WTC11 (cell line): Measurements from ENCODE around the gene LMO1. TPM values are rescaled to one million over a fixed set of nuclear protein-coding genes. Genes with fewer than 3 reads are reported as not detected.

ENCODE experiments used
- ATAC-seq: fragments of 200-7000 bp; cut with Tn5 transposase; 2 replicates; pipeline ENCODE4 v1.10.0; 2021; ENCODE audit warnings: mild to moderate bottlenecking, moderate library complexity
- CTCF ChIA-PET: fragments of 300-600 bp; sonication (Branson Sonifier 250); formaldehyde crosslinking; loops from one replicate; lab custom pipeline; 2021; ENCODE audit warnings: antibody characterized with exemption; lab: Charles Lee
- POLR2A ChIA-PET: fragments of 350-600 bp; sonication (Branson Sonifier 250); formaldehyde crosslinking; loops from one replicate; lab custom pipeline; 2021; ENCODE audit warnings: antibody characterized with exemption; lab: Charles Lee
- DNase-seq: peaks from one replicate; pipeline ENCODE4 v3.0.0; 2021; ENCODE audit warnings: low spot score
- H3K27ac Mint-ChIP-seq: 2 replicates; pipeline ENCODE4 v1.8.0; 2021; ENCODE audit warnings: mixed read lengths
- H3K27me3 Mint-ChIP-seq: 2 replicates; pipeline ENCODE4 v1.8.0; 2021; ENCODE audit warnings: low read depth, mild to moderate bottlenecking, moderate library complexity, mixed read lengths
- H3K36me3 Mint-ChIP-seq: 2 replicates; pipeline ENCODE4 v1.8.0; 2021; ENCODE audit warnings: mixed read lengths
- H3K4me1 Mint-ChIP-seq: 2 replicates; pipeline ENCODE4 v1.8.0; 2022; ENCODE audit warnings: mixed read lengths
- H3K4me3 Mint-ChIP-seq: 2 replicates; pipeline ENCODE4 v1.8.0; 2021; ENCODE audit warnings: mild to moderate bottlenecking, moderate library complexity, mixed read lengths
- H3K9me3 Mint-ChIP-seq: 2 replicates; pipeline ENCODE4 v1.8.0; 2021; ENCODE audit warnings: mixed read lengths
- ATF1 ChIP-seq: sonication (generic); formaldehyde crosslinking; IDR thresholded peaks from 2 replicates; pipeline ENCODE4 v1.8.1; 2023; ENCODE audit warnings: mild to moderate bottlenecking, moderate library complexity, missing genetic modification reagents
- ETV6 ChIP-seq: sonication (generic); formaldehyde crosslinking; IDR thresholded peaks from 2 replicates; pipeline ENCODE4 v1.8.1; 2022; ENCODE audit warnings: mild to moderate bottlenecking, missing genetic modification reagents
- JUN ChIP-seq: sonication (generic); formaldehyde crosslinking; IDR thresholded peaks from 2 replicates; pipeline ENCODE4 v1.8.0; 2023; ENCODE audit warnings: mild to moderate bottlenecking, missing genetic modification reagents
- MXD4 ChIP-seq: fragments of 250-450 bp; sonication (Bioruptor Pico); IDR thresholded peaks from 2 replicates; pipeline ENCODE4 v1.8.0; 2021; ENCODE audit warnings: mild to moderate bottlenecking, moderate library complexity, borderline replicate concordance
- NFYB ChIP-seq: sonication (generic); formaldehyde crosslinking; conservative IDR thresholded peaks from 2 replicates; pipeline ENCODE4 v1.8.0; 2022; ENCODE audit warnings: low read depth, missing genetic modification reagents
- NR2C2 ChIP-seq: sonication (generic); formaldehyde crosslinking; IDR thresholded peaks from 2 replicates; pipeline ENCODE4 v1.8.0; 2022; ENCODE audit warnings: mild to moderate bottlenecking, missing genetic modification reagents
- OVOL2 ChIP-seq: fragments of 250-450 bp; sonication (Bioruptor Pico); IDR thresholded peaks from 2 replicates; pipeline ENCODE4 v1.9.0; 2021; ENCODE audit warnings: mild to moderate bottlenecking, borderline replicate concordance
- SMAD3 ChIP-seq: sonication (generic); formaldehyde crosslinking; IDR thresholded peaks from 2 replicates; pipeline ENCODE4 v1.8.0; 2022; ENCODE audit warnings: missing genetic modification reagents, mild to moderate bottlenecking, borderline replicate concordance
- SMAD4 ChIP-seq: sonication (generic); formaldehyde crosslinking; IDR thresholded peaks from 2 replicates; pipeline ENCODE4 v1.8.0; 2022; ENCODE audit warnings: mild to moderate bottlenecking, missing genetic modification reagents
- TP53 ChIP-seq: sonication (generic); formaldehyde crosslinking; IDR thresholded peaks from 2 replicates; pipeline ENCODE4 v1.8.1; 2023; ENCODE audit warnings: mild to moderate bottlenecking, missing genetic modification reagents
- ZNF219 ChIP-seq: sonication (generic); formaldehyde crosslinking; IDR thresholded peaks from 2 replicates; pipeline ENCODE4 v1.8.0; 2023; ENCODE audit warnings: missing genetic modification reagents, mild to moderate bottlenecking, borderline replicate concordance
- ZNF263 ChIP-seq: sonication (generic); formaldehyde crosslinking; IDR thresholded peaks from 2 replicates; pipeline ENCODE4 v1.8.1; 2022; ENCODE audit warnings: low read depth, mild to moderate bottlenecking, moderate library complexity, missing genetic modification reagents
- ZNF396 ChIP-seq: fragments of 250-450 bp; sonication (Bioruptor Pico); IDR thresholded peaks from 2 replicates; pipeline ENCODE4 v1.8.0; 2021; ENCODE audit warnings: mild to moderate bottlenecking, moderate library complexity, borderline replicate concordance
- ZNF416 ChIP-seq: fragments of 250-450 bp; sonication (Bioruptor Pico); IDR thresholded peaks from 2 replicates; pipeline ENCODE4 v1.9.0; 2021; ENCODE audit warnings: mild to moderate bottlenecking, inconsistent platforms
- ZNF423 ChIP-seq: fragments of 250-450 bp; sonication (Bioruptor Pico); IDR thresholded peaks from 2 replicates; pipeline ENCODE4 v2.1.2; 2022; ENCODE audit warnings: mild to moderate bottlenecking, moderate library complexity
- total RNA-seq: library from RNA; stranded (reverse); gene quantifications from 3 replicates; pipeline ENCODE4 v1.2.3, GENCODE V29; 2021
- TF ChIP-seq, protein P1 (sequence below): sonication (generic); formaldehyde crosslinking; conservative IDR thresholded peaks from 2 replicates; pipeline ENCODE4 v1.8.1; 2022; ENCODE audit warnings: mild to moderate bottlenecking, missing genetic modification reagents
- TF ChIP-seq, protein P2 (sequence below): fragments of 200-600 bp; IDR thresholded peaks from 2 replicates; pipeline ENCODE4 v1.8.0; 2022; ENCODE audit warnings: antibody characterized with exemption
- TF ChIP-seq, protein P3 (sequence below): sonication (generic); formaldehyde crosslinking; IDR thresholded peaks from 2 replicates; pipeline ENCODE4 v1.8.0; 2022; ENCODE audit warnings: missing genetic modification reagents
- TF ChIP-seq, protein P4 (sequence below): sonication (generic); formaldehyde crosslinking; IDR thresholded peaks from 2 replicates; pipeline ENCODE4 v1.8.0; 2022; ENCODE audit warnings: mild to moderate bottlenecking, missing genetic modification reagents
- TF ChIP-seq, protein P5 (sequence below): sonication (generic); formaldehyde crosslinking; IDR thresholded peaks from 2 replicates; pipeline ENCODE4 v1.8.1; 2023; ENCODE audit warnings: mild to moderate bottlenecking, missing genetic modification reagents, moderate library complexity
- TF ChIP-seq, protein P6 (sequence below): fragments of 250-450 bp; sonication (Bioruptor Pico); IDR thresholded peaks from 2 replicates; pipeline ENCODE4 v2.1.2; 2022; ENCODE audit warnings: mild to moderate bottlenecking, moderate library complexity
- TF ChIP-seq, protein P7 (sequence below): sonication (generic); formaldehyde crosslinking; IDR thresholded peaks from 2 replicates; pipeline ENCODE4 v1.8.0; 2022; ENCODE audit warnings: mild to moderate bottlenecking, missing genetic modification reagents
- TF ChIP-seq, protein P8 (sequence below): sonication (generic); formaldehyde crosslinking; IDR thresholded peaks from 2 replicates; pipeline ENCODE4 v1.8.1; 2023; ENCODE audit warnings: mild to moderate bottlenecking, missing genetic modification reagents

Gene LMO1
- total RNA-seq, 1 experiment from 2014 or later: 0.44 TPM

DNA sequence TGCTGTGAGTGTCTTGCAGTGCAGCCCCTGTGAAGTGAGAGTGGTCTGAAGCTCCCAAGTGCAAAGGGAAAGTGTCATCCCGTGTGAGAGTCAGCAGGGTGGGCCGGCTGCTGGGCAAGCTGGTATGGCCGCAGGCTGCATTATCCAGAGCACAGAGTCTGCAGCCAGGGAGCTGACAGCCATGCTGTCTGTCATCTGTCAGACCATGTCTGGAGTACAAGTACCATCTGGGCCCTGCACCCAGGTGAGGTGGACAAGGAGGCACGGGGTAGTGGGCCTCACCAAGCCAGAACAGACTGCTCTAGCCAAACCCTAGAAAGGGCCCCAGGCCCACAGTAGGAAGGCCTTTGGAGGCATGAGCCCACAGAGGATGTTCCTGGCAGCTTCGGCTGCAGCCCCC is 20.2 kb downstream of the LMO1 start (continued):
- TF ChIP-seq SMAD3 (no peak), ZNF423 (CRISPR knock-in tag) (no peak)
- TF ChIP-seq, protein P1, sequence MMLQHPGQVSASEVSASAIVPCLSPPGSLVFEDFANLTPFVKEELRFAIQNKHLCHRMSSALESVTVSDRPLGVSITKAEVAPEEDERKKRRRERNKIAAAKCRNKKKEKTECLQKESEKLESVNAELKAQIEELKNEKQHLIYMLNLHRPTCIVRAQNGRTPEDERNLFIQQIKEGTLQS (CRISPR knock-in tag): no peak
- TF ChIP-seq, protein P2, sequence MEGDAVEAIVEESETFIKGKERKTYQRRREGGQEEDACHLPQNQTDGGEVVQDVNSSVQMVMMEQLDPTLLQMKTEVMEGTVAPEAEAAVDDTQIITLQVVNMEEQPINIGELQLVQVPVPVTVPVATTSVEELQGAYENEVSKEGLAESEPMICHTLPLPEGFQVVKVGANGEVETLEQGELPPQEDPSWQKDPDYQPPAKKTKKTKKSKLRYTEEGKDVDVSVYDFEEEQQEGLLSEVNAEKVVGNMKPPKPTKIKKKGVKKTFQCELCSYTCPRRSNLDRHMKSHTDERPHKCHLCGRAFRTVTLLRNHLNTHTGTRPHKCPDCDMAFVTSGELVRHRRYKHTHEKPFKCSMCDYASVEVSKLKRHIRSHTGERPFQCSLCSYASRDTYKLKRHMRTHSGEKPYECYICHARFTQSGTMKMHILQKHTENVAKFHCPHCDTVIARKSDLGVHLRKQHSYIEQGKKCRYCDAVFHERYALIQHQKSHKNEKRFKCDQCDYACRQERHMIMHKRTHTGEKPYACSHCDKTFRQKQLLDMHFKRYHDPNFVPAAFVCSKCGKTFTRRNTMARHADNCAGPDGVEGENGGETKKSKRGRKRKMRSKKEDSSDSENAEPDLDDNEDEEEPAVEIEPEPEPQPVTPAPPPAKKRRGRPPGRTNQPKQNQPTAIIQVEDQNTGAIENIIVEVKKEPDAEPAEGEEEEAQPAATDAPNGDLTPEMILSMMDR: no peak

DNA sequence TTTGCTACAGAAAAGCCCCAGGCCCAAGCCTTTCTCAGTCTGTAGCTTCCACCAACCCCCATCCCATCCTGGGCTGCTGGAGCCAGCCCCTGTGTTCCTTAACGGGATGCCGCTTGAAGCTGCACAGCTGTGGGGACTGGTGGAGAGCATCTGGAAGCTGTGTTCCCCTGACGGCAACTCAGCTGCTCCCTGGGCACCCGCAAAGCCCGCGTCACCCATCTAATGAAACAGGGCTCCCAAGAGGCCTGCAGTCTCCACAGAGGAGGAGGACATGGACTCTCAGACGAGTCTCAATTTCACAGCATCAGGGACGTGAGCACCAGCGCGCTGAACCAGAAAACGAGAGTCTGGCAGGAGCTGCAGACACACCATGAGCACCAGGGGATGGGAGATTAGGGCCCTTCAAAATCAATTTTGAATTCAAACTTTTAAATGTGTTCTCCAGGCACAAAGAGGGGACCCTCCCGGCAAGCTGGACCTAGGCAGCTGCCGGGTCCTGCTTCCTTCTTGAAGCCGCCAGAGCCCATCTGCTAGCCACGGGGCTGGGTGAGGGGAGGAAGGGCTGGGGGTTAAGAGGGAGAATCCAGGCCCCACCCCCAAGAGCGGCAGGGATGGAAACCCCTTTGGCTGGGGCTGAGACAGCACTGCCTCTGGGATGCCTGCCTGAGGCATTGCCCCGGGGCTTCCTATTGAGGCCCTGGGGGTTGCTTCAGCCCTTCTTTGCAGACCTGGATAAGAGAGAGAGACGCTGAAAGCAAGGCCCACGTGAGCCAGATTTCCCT is 21.0 kb downstream of the LMO1 start:
- POLR2A ChIA-PET: interaction anchor here (0.6 to 1.3 kb wide), 2 partner anchors 21 to 101 kb away, joined by 3 to 6 read pairs; partner anchors contain the start of gene LMO1
- Mint-ChIP-seq H3K27ac (no peak overlapping the region), H3K36me3 (peaks cover 6% of the 10 kb centered on the region), H3K27me3 (no peaks in the 10 kb centered on the region; the same call in 1 of the 2 replicates), H3K4me1 (peaks cover 27% of the 10 kb centered on the region), H3K9me3 (peaks cover 10% of the 10 kb centered on the region), H3K4me3 (no peak overlapping the region)
- no peak for TF ChIP-seq SMAD3
- no peak for TF ChIP-seq JUN (CRISPR knock-in tag)
- no peak for TF ChIP-seq TP53 (CRISPR knock-in tag)
- TF ChIP-seq SMAD4: no peak
- no peak for TF ChIP-seq ZNF416 (CRISPR knock-in tag)
- TF ChIP-seq, protein P3, sequence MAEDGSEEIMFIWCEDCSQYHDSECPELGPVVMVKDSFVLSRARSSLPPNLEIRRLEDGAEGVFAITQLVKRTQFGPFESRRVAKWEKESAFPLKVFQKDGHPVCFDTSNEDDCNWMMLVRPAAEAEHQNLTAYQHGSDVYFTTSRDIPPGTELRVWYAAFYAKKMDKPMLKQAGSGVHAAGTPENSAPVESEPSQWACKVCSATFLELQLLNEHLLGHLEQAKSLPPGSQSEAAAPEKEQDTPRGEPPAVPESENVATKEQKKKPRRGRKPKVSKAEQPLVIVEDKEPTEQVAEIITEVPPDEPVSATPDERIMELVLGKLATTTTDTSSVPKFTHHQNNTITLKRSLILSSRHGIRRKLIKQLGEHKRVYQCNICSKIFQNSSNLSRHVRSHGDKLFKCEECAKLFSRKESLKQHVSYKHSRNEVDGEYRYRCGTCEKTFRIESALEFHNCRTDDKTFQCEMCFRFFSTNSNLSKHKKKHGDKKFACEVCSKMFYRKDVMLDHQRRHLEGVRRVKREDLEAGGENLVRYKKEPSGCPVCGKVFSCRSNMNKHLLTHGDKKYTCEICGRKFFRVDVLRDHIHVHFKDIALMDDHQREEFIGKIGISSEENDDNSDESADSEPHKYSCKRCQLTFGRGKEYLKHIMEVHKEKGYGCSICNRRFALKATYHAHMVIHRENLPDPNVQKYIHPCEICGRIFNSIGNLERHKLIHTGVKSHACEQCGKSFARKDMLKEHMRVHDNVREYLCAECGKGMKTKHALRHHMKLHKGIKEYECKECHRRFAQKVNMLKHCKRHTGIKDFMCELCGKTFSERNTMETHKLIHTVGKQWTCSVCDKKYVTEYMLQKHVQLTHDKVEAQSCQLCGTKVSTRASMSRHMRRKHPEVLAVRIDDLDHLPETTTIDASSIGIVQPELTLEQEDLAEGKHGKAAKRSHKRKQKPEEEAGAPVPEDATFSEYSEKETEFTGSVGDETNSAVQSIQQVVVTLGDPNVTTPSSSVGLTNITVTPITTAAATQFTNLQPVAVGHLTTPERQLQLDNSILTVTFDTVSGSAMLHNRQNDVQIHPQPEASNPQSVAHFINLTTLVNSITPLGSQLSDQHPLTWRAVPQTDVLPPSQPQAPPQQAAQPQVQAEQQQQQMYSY: no peak
- no peak for TF ChIP-seq ZNF263 (CRISPR knock-in tag)
- TF ChIP-seq NFYB (CRISPR knock-in tag): no peak
- no peak for TF ChIP-seq MXD4 (CRISPR knock-in tag)
- no peak for TF ChIP-seq ETV6 (CRISPR knock-in tag)
- ATAC-seq: peak; percentile 77
- CTCF ChIA-PET: interaction anchor here (0.8 to 8.1 kb wide), 18 partner anchors 9 to 324 kb away, joined by 3 to 97 read pairs (median 5); partner anchors contain the start of gene LMO1
- no peak for DNase-seq

DNA sequence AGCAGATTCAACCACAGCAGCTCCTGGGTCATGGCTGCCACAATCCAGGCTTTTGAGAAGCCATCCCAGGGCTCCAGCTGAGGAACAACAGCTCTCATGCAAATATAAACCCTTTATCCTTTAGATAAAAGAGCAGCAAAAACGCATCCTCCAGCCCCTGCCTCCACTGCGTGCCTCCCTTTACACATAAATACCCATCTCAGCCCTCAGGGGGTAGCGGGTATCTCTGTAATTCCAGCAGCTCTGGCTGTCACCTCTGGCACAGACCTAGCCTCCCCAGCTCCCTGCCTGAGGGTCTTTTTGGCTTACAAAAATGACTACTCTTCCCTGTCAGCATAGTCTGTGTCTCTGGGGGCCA is 21.6 kb downstream of the LMO1 start:
- H3K4me3 Mint-ChIP-seq: no peak overlapping the region
- ChIA-PET CTCF (interaction anchor here (0.6 to 8.1 kb wide), 18 partner anchors 12 to 325 kb away, joined by 3 to 97 read pairs (median 5); partner anchors contain the start of gene LMO1), POLR2A (interaction anchor here (0.6 to 1.3 kb wide), 2 partner anchors 22 to 102 kb away, joined by 3 to 6 read pairs; partner anchors contain the start of gene LMO1)
- no peak overlapping the region for H3K27ac Mint-ChIP-seq
- H3K4me1 Mint-ChIP-seq: peaks cover 27% of the 10 kb centered on the region
- no peak for TF ChIP-seq ZNF219 (CRISPR knock-in tag)
- no peak for TF ChIP-seq OVOL2 (CRISPR knock-in tag)
- TF ChIP-seq, protein P4, sequence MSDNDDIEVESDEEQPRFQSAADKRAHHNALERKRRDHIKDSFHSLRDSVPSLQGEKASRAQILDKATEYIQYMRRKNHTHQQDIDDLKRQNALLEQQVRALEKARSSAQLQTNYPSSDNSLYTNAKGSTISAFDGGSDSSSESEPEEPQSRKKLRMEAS (CRISPR knock-in tag): no peak
- TF ChIP-seq, protein P5, sequence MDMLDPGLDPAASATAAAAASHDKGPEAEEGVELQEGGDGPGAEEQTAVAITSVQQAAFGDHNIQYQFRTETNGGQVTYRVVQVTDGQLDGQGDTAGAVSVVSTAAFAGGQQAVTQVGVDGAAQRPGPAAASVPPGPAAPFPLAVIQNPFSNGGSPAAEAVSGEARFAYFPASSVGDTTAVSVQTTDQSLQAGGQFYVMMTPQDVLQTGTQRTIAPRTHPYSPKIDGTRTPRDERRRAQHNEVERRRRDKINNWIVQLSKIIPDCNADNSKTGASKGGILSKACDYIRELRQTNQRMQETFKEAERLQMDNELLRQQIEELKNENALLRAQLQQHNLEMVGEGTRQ (CRISPR knock-in tag): no peak
- TF ChIP-seq, protein P6, sequence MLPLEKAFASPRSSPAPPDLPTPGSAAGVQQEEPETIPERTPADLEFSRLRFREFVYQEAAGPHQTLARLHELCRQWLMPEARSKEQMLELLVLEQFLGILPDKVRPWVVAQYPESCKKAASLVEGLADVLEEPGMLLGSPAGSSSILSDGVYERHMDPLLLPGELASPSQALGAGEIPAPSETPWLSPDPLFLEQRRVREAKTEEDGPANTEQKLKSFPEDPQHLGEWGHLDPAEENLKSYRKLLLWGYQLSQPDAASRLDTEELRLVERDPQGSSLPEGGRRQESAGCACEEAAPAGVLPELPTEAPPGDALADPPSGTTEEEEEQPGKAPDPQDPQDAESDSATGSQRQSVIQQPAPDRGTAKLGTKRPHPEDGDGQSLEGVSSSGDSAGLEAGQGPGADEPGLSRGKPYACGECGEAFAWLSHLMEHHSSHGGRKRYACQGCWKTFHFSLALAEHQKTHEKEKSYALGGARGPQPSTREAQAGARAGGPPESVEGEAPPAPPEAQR (CRISPR knock-in tag): no peak
- TF ChIP-seq ATF1: no peak
- TF ChIP-seq SMAD3: no peak
- TF ChIP-seq, protein P7, sequence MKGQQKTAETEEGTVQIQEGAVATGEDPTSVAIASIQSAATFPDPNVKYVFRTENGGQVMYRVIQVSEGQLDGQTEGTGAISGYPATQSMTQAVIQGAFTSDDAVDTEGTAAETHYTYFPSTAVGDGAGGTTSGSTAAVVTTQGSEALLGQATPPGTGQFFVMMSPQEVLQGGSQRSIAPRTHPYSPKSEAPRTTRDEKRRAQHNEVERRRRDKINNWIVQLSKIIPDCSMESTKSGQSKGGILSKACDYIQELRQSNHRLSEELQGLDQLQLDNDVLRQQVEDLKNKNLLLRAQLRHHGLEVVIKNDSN (CRISPR knock-in tag): no peak
- TF ChIP-seq NR2C2 (CRISPR knock-in tag): no peak
- TF ChIP-seq, protein P8, sequence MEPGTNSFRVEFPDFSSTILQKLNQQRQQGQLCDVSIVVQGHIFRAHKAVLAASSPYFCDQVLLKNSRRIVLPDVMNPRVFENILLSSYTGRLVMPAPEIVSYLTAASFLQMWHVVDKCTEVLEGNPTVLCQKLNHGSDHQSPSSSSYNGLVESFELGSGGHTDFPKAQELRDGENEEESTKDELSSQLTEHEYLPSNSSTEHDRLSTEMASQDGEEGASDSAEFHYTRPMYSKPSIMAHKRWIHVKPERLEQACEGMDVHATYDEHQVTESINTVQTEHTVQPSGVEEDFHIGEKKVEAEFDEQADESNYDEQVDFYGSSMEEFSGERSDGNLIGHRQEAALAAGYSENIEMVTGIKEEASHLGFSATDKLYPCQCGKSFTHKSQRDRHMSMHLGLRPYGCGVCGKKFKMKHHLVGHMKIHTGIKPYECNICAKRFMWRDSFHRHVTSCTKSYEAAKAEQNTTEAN (CRISPR knock-in tag): no peak
- TF ChIP-seq ZNF396: no peak
- no peaks in the 10 kb centered on the region; the same call in 1 of the 2 replicates for H3K27me3 Mint-ChIP-seq
- DNase-seq (no peak), ATAC-seq (peak; percentile 29)
- peaks cover 6% of the 10 kb centered on the region for H3K36me3 Mint-ChIP-seq
- H3K9me3 Mint-ChIP-seq: peaks cover 10% of the 10 kb centered on the region
